H9 (cell line): Measurements from ENCODE around the gene CCDC185. TPM values are rescaled to one million over a fixed set of nuclear protein-coding genes. Genes with fewer than 3 reads are reported as not detected.

Experiments
- DNase-seq: peaks from one replicate; pipeline ENCODE4 v3.0.0-alpha.2; 2017
- H2AFZ ChIP-seq: one replicate; pipeline ENCODE4 v1.6.1; 2013; ENCODE audit warnings: mild to moderate bottlenecking, low read length, control low read depth, moderate library complexity
- H2AK5ac ChIP-seq: 2 replicates; pipeline ENCODE4 v1.6.1; 2013; ENCODE audit warnings: low read length, control low read depth, mixed read lengths; ENCODE audit not compliant: insufficient read length
- H2BK120ac ChIP-seq: one replicate; pipeline ENCODE4 v1.6.1; 2013; ENCODE audit warnings: low read depth, mild to moderate bottlenecking, low read length, control low read depth, inconsistent platforms; ENCODE audit not compliant: poor library complexity, severe bottlenecking
- H2BK12ac ChIP-seq: 2 replicates; pipeline ENCODE4 v1.6.1; 2013; ENCODE audit warnings: low read length, control low read depth, mixed read lengths, low read depth; ENCODE audit not compliant: insufficient read length
- H2BK15ac ChIP-seq: 2 replicates; pipeline ENCODE4 v1.6.1; 2013; ENCODE audit warnings: low read depth, low read length, control low read depth
- H2BK20ac ChIP-seq: one replicate; pipeline ENCODE4 v1.6.1; 2013; ENCODE audit warnings: low read depth, mild to moderate bottlenecking, low read length, control low read depth, inconsistent platforms; ENCODE audit not compliant: poor library complexity, severe bottlenecking
- H2BK5ac ChIP-seq: 2 replicates; pipeline ENCODE4 v1.6.1; 2013; ENCODE audit warnings: low read length, control low read depth, mixed read lengths; ENCODE audit not compliant: insufficient read length
- H3K14ac ChIP-seq: 2 replicates; pipeline ENCODE4 v1.6.1; 2013; ENCODE audit warnings: low read length, control low read depth; ENCODE audit not compliant: insufficient read depth
- H3K18ac ChIP-seq: 2 replicates; pipeline ENCODE4 v1.6.1; 2013; ENCODE audit warnings: low read depth, mild to moderate bottlenecking, mixed read lengths, low read length, control low read depth; ENCODE audit not compliant: insufficient read length
- H3K23ac ChIP-seq: 2 replicates; pipeline ENCODE4 v1.6.1; 2013; ENCODE audit warnings: low read length, control low read depth, mixed read lengths, low read depth; ENCODE audit not compliant: insufficient read length
- H3K23me2 ChIP-seq: 2 replicates; pipeline ENCODE4 v1.6.1; 2013; ENCODE audit warnings: low read depth, mild to moderate bottlenecking, mixed read lengths, low read length, control low read depth; ENCODE audit not compliant: insufficient read length, poor library complexity, severe bottlenecking
- H3K27ac ChIP-seq: 2 replicates; pipeline ENCODE4 v1.5.1; 2013; ENCODE audit warnings: low read length, control low read depth, mixed read lengths, low read depth; ENCODE audit not compliant: insufficient read length
- H3K27me3 ChIP-seq: 2 replicates; pipeline ENCODE4 v1.6.1; 2013; ENCODE audit warnings: low read length, control low read depth, inconsistent platforms; ENCODE audit not compliant: insufficient read depth
- H3K4ac ChIP-seq: 2 replicates; pipeline ENCODE4 v1.6.1; 2013; ENCODE audit warnings: low read depth, mild to moderate bottlenecking, control low read depth, inconsistent platforms, low read length, moderate library complexity
- H3K4me1 ChIP-seq: 2 replicates; pipeline ENCODE4 v1.6.1; 2013; ENCODE audit warnings: low read length, control low read depth, inconsistent platforms; ENCODE audit not compliant: insufficient read depth
- H3K4me2 ChIP-seq: 2 replicates; pipeline ENCODE4 v1.6.1; 2013; ENCODE audit warnings: low read length, control low read depth, mixed read lengths; ENCODE audit not compliant: insufficient read length, insufficient read depth
- H3K56ac ChIP-seq: 2 replicates; pipeline ENCODE4 v1.6.1; 2013; ENCODE audit warnings: low read depth, mild to moderate bottlenecking, mixed read lengths, low read length, control low read depth; ENCODE audit not compliant: insufficient read length
- H3K79me1 ChIP-seq: 2 replicates; pipeline ENCODE4 v1.6.1; 2013; ENCODE audit warnings: low read depth, mild to moderate bottlenecking, moderate library complexity, low read length, control low read depth, inconsistent platforms; ENCODE audit not compliant: insufficient read depth, poor library complexity, severe bottlenecking
- H3K79me2 ChIP-seq: 2 replicates; pipeline ENCODE4 v1.6.1; 2013; ENCODE audit warnings: low read length, control low read depth, inconsistent platforms; ENCODE audit not compliant: insufficient read depth
- H3K9ac ChIP-seq: 2 replicates; pipeline ENCODE4 v1.6.1; 2013; ENCODE audit warnings: low read length, control low read depth, mixed read lengths; ENCODE audit not compliant: insufficient read length; ENCODE audit errors: extremely low read depth
- H3K9me3 ChIP-seq: one replicate; pipeline ENCODE4 v1.6.1; 2013; ENCODE audit warnings: low read depth, low read length, inconsistent platforms; ENCODE audit not compliant: control insufficient read depth
- H3T11ph ChIP-seq: one replicate; pipeline ENCODE4 v1.6.1; 2013; ENCODE audit warnings: mild to moderate bottlenecking, low read length, control low read depth, inconsistent platforms
- H4K20me1 ChIP-seq: one replicate; pipeline ENCODE4 v1.6.1; 2013; ENCODE audit not compliant: control insufficient read depth, insufficient read length, insufficient read depth
- H4K5ac ChIP-seq: 2 replicates; pipeline ENCODE4 v1.6.1; 2013; ENCODE audit warnings: low read depth, mild to moderate bottlenecking, mixed read lengths, low read length, control low read depth; ENCODE audit not compliant: insufficient read length
- H4K8ac ChIP-seq: replicated peaks from 2 replicates; pipeline ENCODE4 v1.6.1; 2013; ENCODE audit warnings: low read length, control low read depth, mixed read lengths, low read depth; ENCODE audit not compliant: insufficient read length
- H4K91ac ChIP-seq: 2 replicates; pipeline ENCODE4 v1.6.1; 2013; ENCODE audit warnings: low read depth, mild to moderate bottlenecking, moderate library complexity, mixed read lengths, low read length, control low read depth; ENCODE audit not compliant: insufficient read length
- H3K27ac Mint-ChIP-seq, 3 experiments: 2 replicates in 2 of 3; 3 replicates in 1 of 3; pipeline ENCODE4 v1.8.0; 2020 to 2021; ENCODE audit warnings: mixed read lengths in 3 of 3, mild to moderate bottlenecking in 1 of 3, moderate library complexity in 1 of 3
- H3K27me3 Mint-ChIP-seq: 2 replicates; pipeline ENCODE4 v1.8.0; 2021; ENCODE audit warnings: low read depth, mild to moderate bottlenecking, moderate library complexity, mixed read lengths
- H3K36me3 Mint-ChIP-seq, 3 experiments: 2 replicates in 2 of 3; 3 replicates in 1 of 3; pipeline ENCODE4 v1.8.0; 2020 to 2021; ENCODE audit warnings: low read depth in 3 of 3, mixed read lengths in 3 of 3; ENCODE audit not compliant: insufficient read depth in 1 of 3
- H3K4me1 Mint-ChIP-seq, 2 experiments: 2 replicates each; pipeline ENCODE4 v1.8.0; 2020; ENCODE audit warnings: mixed read lengths in 2 of 2
- H3K4me3 Mint-ChIP-seq, 2 experiments: 2 replicates in 1 of 2; 3 replicates in 1 of 2; pipeline ENCODE4 v1.8.0; 2020 to 2021; ENCODE audit warnings: mild to moderate bottlenecking in 2 of 2, mixed read lengths in 2 of 2, moderate library complexity in 1 of 2
- H3K9me3 Mint-ChIP-seq, 2 experiments: 2 replicates in 1 of 2; 3 replicates in 1 of 2; pipeline ENCODE4 v1.8.0; 2020; ENCODE audit warnings: mild to moderate bottlenecking in 2 of 2, mixed read lengths in 2 of 2, moderate library complexity in 1 of 2
- WGBS: extraction: QIAGEN DNeasy Blood & Tissue Kit; methylation state at CpG from one replicate; pipeline ENCODE4 v1.1.7; 2013; ENCODE audit warnings: missing lambda C conversion rate, low lambda C conversion rate, mixed read lengths; ENCODE audit not compliant: insufficient read length; ENCODE audit errors: extremely low coverage; 5-methylcytosine and 5-hydroxymethylcytosine counted together
- total RNA-seq: library from RNA; stranded (reverse); gene quantifications from 2 replicates; pipeline ENCODE4 v1.2.1, GENCODE V29; 2021
- TF ChIP-seq, protein P1 (sequence below): fragments of 200-600 bp; sonication (generic); conservative IDR thresholded peaks from 3 replicates; pipeline ENCODE4 v1.8.0; 2021; ENCODE audit warnings: antibody characterized with exemption, mild to moderate bottlenecking

The CCDC185 gene
- total RNA-seq, 1 experiment from 2014 or later: not detected

DNA sequence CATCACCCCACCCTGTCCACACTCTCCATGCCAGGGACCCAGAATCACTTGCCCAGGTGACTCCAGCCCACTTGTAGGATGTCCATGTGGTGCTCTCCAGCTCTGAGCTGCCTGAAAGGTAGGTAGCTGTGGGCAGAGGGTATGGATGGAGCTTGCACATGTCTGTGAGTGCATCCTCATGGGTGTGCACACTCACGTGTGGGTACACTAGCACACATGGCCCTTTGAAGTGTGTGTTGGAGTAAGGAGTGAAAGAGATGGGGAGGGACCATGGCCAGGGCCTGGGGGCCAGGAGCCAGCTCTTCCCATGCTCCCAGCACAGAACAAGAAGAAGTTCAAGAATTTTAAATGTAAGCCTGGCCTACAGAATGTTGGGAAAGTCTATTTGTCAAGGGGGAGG lies 50.2 kb downstream of the CCDC185 start:
- H3K4me1 Mint-ChIP-seq: no peaks in the 10 kb centered on the region
- H3K27ac ChIP-seq: no peak overlapping the region
- no peak overlapping the region for H4K8ac ChIP-seq
- no peak overlapping the region for H4K91ac ChIP-seq
- no peaks in the 10 kb centered on the region for H3K23me2 ChIP-seq
- H2BK20ac ChIP-seq: no peak overlapping the region
- DNase-seq: no peak
- H3K79me2 ChIP-seq: no peaks in the 10 kb centered on the region
- H3K4me1 ChIP-seq: no peaks in the 10 kb centered on the region
- H2BK5ac ChIP-seq: no peak overlapping the region
- H3K9me3 Mint-ChIP-seq: peaks cover 40 to 43% of the 10 kb centered on the region in 2 experiments
- H2BK15ac ChIP-seq: no peak overlapping the region
- H3K18ac ChIP-seq: no peak overlapping the region
- H3K56ac ChIP-seq: no peak overlapping the region
- no peak overlapping the region for H2BK12ac ChIP-seq
- no peak overlapping the region for H2BK120ac ChIP-seq
- no peak overlapping the region for H3K4ac ChIP-seq
- H3K36me3 Mint-ChIP-seq: peaks cover 0 to 29% (median 8%) of the 10 kb centered on the region in 3 experiments; a peak in 6 of 7 replicates
- H3K4me2 ChIP-seq: no peak overlapping the region
- H3K14ac ChIP-seq: no peak overlapping the region
- TF ChIP-seq, protein P1, sequence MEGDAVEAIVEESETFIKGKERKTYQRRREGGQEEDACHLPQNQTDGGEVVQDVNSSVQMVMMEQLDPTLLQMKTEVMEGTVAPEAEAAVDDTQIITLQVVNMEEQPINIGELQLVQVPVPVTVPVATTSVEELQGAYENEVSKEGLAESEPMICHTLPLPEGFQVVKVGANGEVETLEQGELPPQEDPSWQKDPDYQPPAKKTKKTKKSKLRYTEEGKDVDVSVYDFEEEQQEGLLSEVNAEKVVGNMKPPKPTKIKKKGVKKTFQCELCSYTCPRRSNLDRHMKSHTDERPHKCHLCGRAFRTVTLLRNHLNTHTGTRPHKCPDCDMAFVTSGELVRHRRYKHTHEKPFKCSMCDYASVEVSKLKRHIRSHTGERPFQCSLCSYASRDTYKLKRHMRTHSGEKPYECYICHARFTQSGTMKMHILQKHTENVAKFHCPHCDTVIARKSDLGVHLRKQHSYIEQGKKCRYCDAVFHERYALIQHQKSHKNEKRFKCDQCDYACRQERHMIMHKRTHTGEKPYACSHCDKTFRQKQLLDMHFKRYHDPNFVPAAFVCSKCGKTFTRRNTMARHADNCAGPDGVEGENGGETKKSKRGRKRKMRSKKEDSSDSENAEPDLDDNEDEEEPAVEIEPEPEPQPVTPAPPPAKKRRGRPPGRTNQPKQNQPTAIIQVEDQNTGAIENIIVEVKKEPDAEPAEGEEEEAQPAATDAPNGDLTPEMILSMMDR: no peak
- no peak overlapping the region for H3K9ac ChIP-seq
- peaks cover 25% of the 10 kb centered on the region for H3K27me3 Mint-ChIP-seq
- H3T11ph ChIP-seq: no peak overlapping the region
- no peak overlapping the region for H3K27ac Mint-ChIP-seq
- no peak overlapping the region for H3K23ac ChIP-seq
- no peaks in the 10 kb centered on the region for H3K9me3 ChIP-seq
- peaks cover 2% of the 10 kb centered on the region; the same call in 1 of the 2 replicates for H3K27me3 ChIP-seq
- H3K79me1 ChIP-seq: no peaks in the 10 kb centered on the region
- H4K5ac ChIP-seq: no peak overlapping the region
- H4K20me1 ChIP-seq: no peaks in the 10 kb centered on the region
- no peak overlapping the region for H2AFZ ChIP-seq
- no CpG with 5 or more reads among the region's 1 CpG for WGBS
- no peak overlapping the region for H2AK5ac ChIP-seq
- H3K4me3 Mint-ChIP-seq: no peak overlapping the region
